Upper lobe of left lung (tissue), 6 donors: Measurements from ENCODE around the gene KIAA0232. TPM values are rescaled to one million over a fixed set of nuclear protein-coding genes. Genes with fewer than 3 reads are reported as not detected.
A peak's percentile ranks its signal among the peaks of the same experiment; 100 is the strongest.

Experiments used
- ATAC-seq, 2 donors: fragments of 200-7000 bp; cut with Tn5 transposase; one replicate each; pipeline ENCODE4 v1.9.1; 2022; ENCODE audit warnings: mild to moderate bottlenecking in 2 of 2, moderate library complexity in 2 of 2; ENCODE audit not compliant: low FRiP score in 2 of 2
- DNase-seq, 2 donors: peaks; one replicate each; pipeline ENCODE4 v3.0.0-alpha.2; 2019 to 2020
- H3K27ac ChIP-seq, 4 donors: fragments of 200-600 bp; sonication (generic); one replicate each; pipeline ENCODE4 v1.5.1; 2016 to 2019
- H3K27me3 ChIP-seq, 4 donors: fragments of 200-600 bp; sonication (generic); one replicate each; pipeline ENCODE4 v1.5.1; 2017 to 2019
- H3K36me3 ChIP-seq, 4 donors: fragments of 200-600 bp; sonication (generic); one replicate each; pipeline ENCODE4 v1.5.1; 2016 to 2019
- H3K4me1 ChIP-seq, 4 donors: fragments of 200-600 bp; sonication (generic); one replicate each; pipeline ENCODE4 v1.5.1; 2018 to 2019
- H3K4me3 ChIP-seq, 4 donors: fragments of 200-600 bp; sonication (generic); one replicate each; pipeline ENCODE4 v1.5.1; 2017 to 2019; ENCODE audit warnings: mild to moderate bottlenecking in 2 of 4, moderate library complexity in 1 of 4
- H3K9me3 ChIP-seq, 4 donors: fragments of 200-600 bp; sonication (generic); one replicate each; pipeline ENCODE4 v1.5.1; 2018 to 2019
- EP300 ChIP-seq, 4 donors: sonication (generic); formaldehyde crosslinking; IDR thresholded peaks; one replicate each; pipeline ENCODE4 v1.5.1; 2017; ENCODE audit warnings: antibody characterized with exemption in 4 of 4, control low read depth in 2 of 4
- POLR2A ChIP-seq, 4 donors: fragments of 450-650 bp; IDR thresholded peaks; one replicate each; pipeline ENCODE4 v1.5.1; 2016 to 2017; ENCODE audit warnings: antibody characterized with exemption in 4 of 4, mild to moderate bottlenecking in 2 of 4
- POLR2AphosphoS5 ChIP-seq, 2 donors: sonication (generic); formaldehyde crosslinking; IDR thresholded peaks; one replicate each; pipeline ENCODE4 v1.5.1; 2017; ENCODE audit warnings: antibody characterized with exemption in 2 of 2
- WGBS, 2 donors: methylation state at CpG; one replicate each; pipeline ENCODE4 v1.1.5; 2017 to 2018; 5-methylcytosine and 5-hydroxymethylcytosine counted together
- total RNA-seq, 6 donors: library from RNA; depleted of rRNA in 4 of 6; stranded (reverse); fragments of >200 nt in 4 of 6; gene quantifications; one replicate each; pipeline versions ENCODE4 v1.1.0 to v1.2.1, GENCODE V29; 2016 to 2021
- TF ChIP-seq, protein P1 (sequence below), 6 experiments: fragments of 450-650 bp in 4 of 6; fragments of 200-600 bp in 2 of 6; sonication (generic) in 2 of 6; IDR thresholded peaks; one replicate each; pipeline ENCODE4 v1.5.1; 2016 to 2019; ENCODE audit warnings: antibody characterized with exemption in 6 of 6
- donor health status: DM: no; HTN: no; CAD: no; lungs with moderate emphysema.
- donor health status: DM: no; HTN: yes; CAD: no; lungs with severe emphysema.

Gene KIAA0232
- total RNA-seq, 6 donors from 2014 or later: 22.6 to 45.0 (median 24.4) TPM

- no peak overlapping the region for H3K27ac ChIP-seq
- no peak overlapping the region for H3K4me3 ChIP-seq
- H3K36me3 ChIP-seq: no peaks in the 10 kb centered on the region
- DNase-seq (peak in 1 of 2 donors; percentile 36), ATAC-seq (no peak)
- peaks cover 0 to 7% (median 5%) of the 10 kb centered on the region in 4 donors for H3K4me1 ChIP-seq
- no peaks in the 10 kb centered on the region for H3K27me3 ChIP-seq
- H3K9me3 ChIP-seq: no peaks in the 10 kb centered on the region
- TF ChIP-seq EP300 (IDR thresholded peaks at IDR 0.05): no peak
- TF ChIP-seq POLR2AphosphoS5 (IDR thresholded peaks at IDR 0.05): no peak
- no peak for TF ChIP-seq POLR2A (IDR thresholded peaks at IDR 0.05)
- TF ChIP-seq, protein P1, sequence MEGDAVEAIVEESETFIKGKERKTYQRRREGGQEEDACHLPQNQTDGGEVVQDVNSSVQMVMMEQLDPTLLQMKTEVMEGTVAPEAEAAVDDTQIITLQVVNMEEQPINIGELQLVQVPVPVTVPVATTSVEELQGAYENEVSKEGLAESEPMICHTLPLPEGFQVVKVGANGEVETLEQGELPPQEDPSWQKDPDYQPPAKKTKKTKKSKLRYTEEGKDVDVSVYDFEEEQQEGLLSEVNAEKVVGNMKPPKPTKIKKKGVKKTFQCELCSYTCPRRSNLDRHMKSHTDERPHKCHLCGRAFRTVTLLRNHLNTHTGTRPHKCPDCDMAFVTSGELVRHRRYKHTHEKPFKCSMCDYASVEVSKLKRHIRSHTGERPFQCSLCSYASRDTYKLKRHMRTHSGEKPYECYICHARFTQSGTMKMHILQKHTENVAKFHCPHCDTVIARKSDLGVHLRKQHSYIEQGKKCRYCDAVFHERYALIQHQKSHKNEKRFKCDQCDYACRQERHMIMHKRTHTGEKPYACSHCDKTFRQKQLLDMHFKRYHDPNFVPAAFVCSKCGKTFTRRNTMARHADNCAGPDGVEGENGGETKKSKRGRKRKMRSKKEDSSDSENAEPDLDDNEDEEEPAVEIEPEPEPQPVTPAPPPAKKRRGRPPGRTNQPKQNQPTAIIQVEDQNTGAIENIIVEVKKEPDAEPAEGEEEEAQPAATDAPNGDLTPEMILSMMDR (IDR thresholded peaks at IDR 0.05): no peak
- WGBS, 2 donors: 68 to 69% methylated on average over 15 of the region's 15 CpGs
Measured at GRCh38 chr4:6777636-6778281, 4.8 kb upstream of the KIAA0232 start.

- ATAC-seq: no peak
- Histone ChIP-seq H3K27ac (no peak overlapping the region), H3K4me1 (peaks cover 0 to 7% (median 5%) of the 10 kb centered on the region in 4 donors), H3K4me3 (no peak overlapping the region), H3K27me3 (no peaks in the 10 kb centered on the region), H3K9me3 (no peaks in the 10 kb centered on the region), H3K36me3 (no peaks in the 10 kb centered on the region)
- DNase-seq: no peak
- TF ChIP-seq, protein P1 (IDR thresholded peaks at IDR 0.05): no peak
- no peak for TF ChIP-seq POLR2AphosphoS5 (IDR thresholded peaks at IDR 0.05)
- TF ChIP-seq EP300 (IDR thresholded peaks at IDR 0.05): no peak
- TF ChIP-seq POLR2A (IDR thresholded peaks at IDR 0.05): no peak
- 88% methylated on average over 5 of the region's 5 CpGs for WGBS, 2 donors
Measured at GRCh38 chr4:6778435-6778834, 4.1 kb upstream of the KIAA0232 start.

DNA sequence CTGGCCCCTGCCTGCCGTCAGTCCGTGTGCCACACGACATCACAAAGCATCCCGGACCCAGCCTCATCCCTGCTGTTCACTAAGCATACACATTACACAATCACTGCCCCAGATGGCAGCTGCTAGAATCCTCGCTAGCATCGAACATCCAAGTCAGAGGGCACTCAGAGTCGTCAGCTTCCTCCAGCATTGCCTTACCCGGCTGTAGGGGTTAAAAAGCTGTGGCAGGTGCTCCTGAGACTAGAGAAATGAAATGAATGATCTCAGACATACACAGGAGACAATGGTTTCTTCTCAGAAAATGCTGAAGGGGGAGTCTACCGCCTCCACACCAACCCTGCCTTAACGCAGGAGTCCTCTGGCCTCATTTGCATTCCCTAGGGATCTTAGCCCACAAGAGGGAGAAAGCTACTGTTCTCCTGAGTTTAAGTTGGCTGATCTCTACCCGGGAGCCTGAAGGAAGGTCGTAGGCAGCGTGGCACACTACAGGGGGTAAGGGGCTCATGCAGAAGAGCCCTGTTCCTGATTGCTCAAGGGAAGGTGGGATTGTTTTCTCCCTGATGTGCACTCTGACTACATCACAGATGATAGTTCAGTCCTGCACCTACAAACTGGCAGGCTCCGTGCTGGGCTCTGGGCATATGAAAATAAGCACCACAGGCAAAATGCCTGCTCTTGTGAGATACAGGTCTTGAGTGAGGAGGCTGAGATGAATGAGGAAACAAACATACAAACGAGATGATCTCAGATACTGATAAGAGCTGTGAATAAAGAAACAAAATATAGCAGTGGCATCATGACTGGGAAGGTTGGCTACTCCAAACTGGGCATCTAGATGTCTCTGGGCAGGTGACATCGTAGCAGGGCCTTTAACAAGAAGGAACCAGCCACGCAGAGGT lies 2.6 kb upstream of the KIAA0232 start:
- WGBS, 2 donors: 64 to 67% methylated on average over 15 to 17 of the region's 17 CpGs
- no peak for ATAC-seq

DNA sequence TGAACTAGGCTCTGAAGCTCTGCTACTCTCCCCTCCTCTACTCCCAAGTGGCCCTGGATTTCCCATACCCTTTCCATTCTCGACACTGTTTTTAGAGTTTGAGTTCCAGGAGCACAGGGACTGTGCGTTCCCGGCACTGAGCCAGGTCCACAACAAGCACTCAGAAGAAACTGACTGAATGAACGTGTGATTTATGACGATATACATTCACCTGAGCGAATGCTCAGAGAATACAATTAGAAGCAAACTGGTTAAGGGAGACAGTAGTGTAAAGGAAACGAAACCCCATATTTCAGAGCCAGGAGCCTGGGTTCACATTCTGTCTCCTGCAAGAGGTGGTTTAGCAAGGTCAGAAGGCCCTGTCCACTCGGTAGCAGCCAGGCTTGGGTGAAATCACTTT lies 1.4 kb upstream of the KIAA0232 start:
- TF ChIP-seq, protein P1 (IDR thresholded peaks at IDR 0.05): no peak
- TF ChIP-seq POLR2AphosphoS5 (IDR thresholded peaks at IDR 0.05) (no peak), EP300 (IDR thresholded peaks at IDR 0.05) (no peak), POLR2A (IDR thresholded peaks at IDR 0.05) (no peak)
- WGBS, 2 donors: 87 to 96% methylated on average over 8 of the region's 8 CpGs
- Histone ChIP-seq H3K36me3 (no peaks in the 10 kb centered on the region), H3K9me3 (no peaks in the 10 kb centered on the region), H3K27ac (no peak overlapping the region), H3K27me3 (no peaks in the 10 kb centered on the region), H3K4me3 (no peak overlapping the region), H3K4me1 (peaks cover 13 to 26% (median 19%) of the 10 kb centered on the region in 4 donors)
- DNase-seq: no peak
- no peak for ATAC-seq

More for the DNA sequence above, 2.6 kb upstream of the KIAA0232 start:
- no peaks in the 10 kb centered on the region for H3K27me3 ChIP-seq
- no peak for DNase-seq
- H3K27ac ChIP-seq: no peak overlapping the region
- no peaks in the 10 kb centered on the region for H3K9me3 ChIP-seq
- no peaks in the 10 kb centered on the region for H3K36me3 ChIP-seq
- H3K4me3 ChIP-seq: no peak overlapping the region
- TF ChIP-seq, protein P1 (IDR thresholded peaks at IDR 0.05): no peak
- TF ChIP-seq POLR2A (IDR thresholded peaks at IDR 0.05) (no peak), POLR2AphosphoS5 (IDR thresholded peaks at IDR 0.05) (no peak), EP300 (IDR thresholded peaks at IDR 0.05) (no peak)
- H3K4me1 ChIP-seq: peaks cover 12 to 20% (median 15%) of the 10 kb centered on the region in 4 donors
